HL-60 (cell line): ENCODE measurements around the gene LMTK2.

Source experiments
- DNase-seq, 2 experiments: peaks; one replicate each; pipeline ENCODE4 v3.0.0-alpha.2; 2010 to 2020; ENCODE audit warnings: low read depth in 1 of 2, low spot score in 1 of 2
- H3K27ac ChIP-seq: fragments of 250-450 bp; sonication (Bioruptor Pico); replicated peaks from 2 replicates; pipeline ENCODE4 v1.5.1; 2020; ENCODE audit warnings: mild to moderate bottlenecking, moderate library complexity
- H3K27me3 ChIP-seq: fragments of 250-450 bp; sonication (Bioruptor Pico); 2 replicates; pipeline ENCODE4 v1.5.1; 2021; ENCODE audit warnings: mild to moderate bottlenecking, moderate library complexity; ENCODE audit not compliant: insufficient read depth, poor library complexity, severe bottlenecking
- H3K4me3 ChIP-seq: replicated peaks from 2 replicates; pipeline ENCODE4 v1.5.1; 2011; ENCODE audit warnings: mild to moderate bottlenecking, control low read depth, low read length; ENCODE audit not compliant: insufficient read depth
- GABPA ChIP-seq: IDR thresholded peaks from 2 replicates; pipeline ENCODE4 v1.6.1; 2012; ENCODE audit warnings: low read depth
- POLR2AphosphoS5 ChIP-seq: IDR thresholded peaks from 2 replicates; pipeline ENCODE4 v1.6.1; 2012; ENCODE audit warnings: low read depth
- SPI1 ChIP-seq: IDR thresholded peaks from 2 replicates; pipeline ENCODE4 v1.6.1; 2012; ENCODE audit warnings: low read depth, mild to moderate bottlenecking, borderline replicate concordance
- TF ChIP-seq, protein P1 (sequence below): IDR thresholded peaks from one replicate; pipeline ENCODE4 v1.5.1; 2011; ENCODE audit warnings: low read length, control low read depth, inconsistent platforms; ENCODE audit not compliant: insufficient read depth
- TF ChIP-seq, protein P2 (sequence below): IDR thresholded peaks from 2 replicates; pipeline ENCODE4 v1.6.1; 2012; ENCODE audit warnings: low read depth; ENCODE audit not compliant: insufficient replicate concordance

LMTK2 gene

DNA sequence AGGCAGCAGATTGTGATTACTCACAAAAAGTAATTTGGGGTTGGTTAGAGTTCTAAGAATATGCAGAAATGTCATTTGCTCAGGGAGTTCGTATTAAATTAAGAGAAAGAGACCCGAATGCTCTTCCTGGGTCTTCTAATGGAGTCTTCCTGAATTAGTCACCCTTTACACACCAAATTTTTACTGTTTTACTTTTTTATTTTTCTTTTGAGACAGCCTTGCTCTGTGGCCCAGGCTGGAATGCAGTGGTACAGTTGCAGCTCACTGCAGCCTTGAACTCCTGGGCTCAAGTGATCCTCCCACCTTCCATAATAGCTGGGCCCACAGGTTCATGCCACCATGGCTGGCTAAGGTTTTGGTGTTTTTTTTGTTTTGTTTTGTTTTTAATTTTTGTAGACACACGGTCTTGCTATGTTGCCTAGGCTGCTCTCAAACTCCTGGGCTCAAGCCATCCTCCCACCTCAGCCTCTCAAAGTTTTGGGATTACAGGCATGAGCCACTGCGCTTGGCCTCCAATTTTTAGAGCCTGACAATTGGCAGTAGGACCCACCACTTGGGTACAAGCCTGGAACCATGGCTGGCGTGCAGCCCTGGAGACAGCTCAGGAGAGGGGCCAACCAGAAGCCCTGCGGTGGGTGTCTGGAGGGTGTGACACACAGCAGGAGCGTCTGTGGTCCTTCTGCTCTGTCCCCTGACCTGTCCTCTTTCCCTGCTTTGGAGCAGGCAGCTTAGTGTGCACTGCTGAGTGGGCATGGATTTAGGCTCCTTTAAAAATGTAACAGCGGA, 88.2 kb downstream of the LMTK2 start:
- no peak for TF ChIP-seq GABPA
- TF ChIP-seq, protein P1, sequence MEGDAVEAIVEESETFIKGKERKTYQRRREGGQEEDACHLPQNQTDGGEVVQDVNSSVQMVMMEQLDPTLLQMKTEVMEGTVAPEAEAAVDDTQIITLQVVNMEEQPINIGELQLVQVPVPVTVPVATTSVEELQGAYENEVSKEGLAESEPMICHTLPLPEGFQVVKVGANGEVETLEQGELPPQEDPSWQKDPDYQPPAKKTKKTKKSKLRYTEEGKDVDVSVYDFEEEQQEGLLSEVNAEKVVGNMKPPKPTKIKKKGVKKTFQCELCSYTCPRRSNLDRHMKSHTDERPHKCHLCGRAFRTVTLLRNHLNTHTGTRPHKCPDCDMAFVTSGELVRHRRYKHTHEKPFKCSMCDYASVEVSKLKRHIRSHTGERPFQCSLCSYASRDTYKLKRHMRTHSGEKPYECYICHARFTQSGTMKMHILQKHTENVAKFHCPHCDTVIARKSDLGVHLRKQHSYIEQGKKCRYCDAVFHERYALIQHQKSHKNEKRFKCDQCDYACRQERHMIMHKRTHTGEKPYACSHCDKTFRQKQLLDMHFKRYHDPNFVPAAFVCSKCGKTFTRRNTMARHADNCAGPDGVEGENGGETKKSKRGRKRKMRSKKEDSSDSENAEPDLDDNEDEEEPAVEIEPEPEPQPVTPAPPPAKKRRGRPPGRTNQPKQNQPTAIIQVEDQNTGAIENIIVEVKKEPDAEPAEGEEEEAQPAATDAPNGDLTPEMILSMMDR = no peak
- TF ChIP-seq, protein P2, sequence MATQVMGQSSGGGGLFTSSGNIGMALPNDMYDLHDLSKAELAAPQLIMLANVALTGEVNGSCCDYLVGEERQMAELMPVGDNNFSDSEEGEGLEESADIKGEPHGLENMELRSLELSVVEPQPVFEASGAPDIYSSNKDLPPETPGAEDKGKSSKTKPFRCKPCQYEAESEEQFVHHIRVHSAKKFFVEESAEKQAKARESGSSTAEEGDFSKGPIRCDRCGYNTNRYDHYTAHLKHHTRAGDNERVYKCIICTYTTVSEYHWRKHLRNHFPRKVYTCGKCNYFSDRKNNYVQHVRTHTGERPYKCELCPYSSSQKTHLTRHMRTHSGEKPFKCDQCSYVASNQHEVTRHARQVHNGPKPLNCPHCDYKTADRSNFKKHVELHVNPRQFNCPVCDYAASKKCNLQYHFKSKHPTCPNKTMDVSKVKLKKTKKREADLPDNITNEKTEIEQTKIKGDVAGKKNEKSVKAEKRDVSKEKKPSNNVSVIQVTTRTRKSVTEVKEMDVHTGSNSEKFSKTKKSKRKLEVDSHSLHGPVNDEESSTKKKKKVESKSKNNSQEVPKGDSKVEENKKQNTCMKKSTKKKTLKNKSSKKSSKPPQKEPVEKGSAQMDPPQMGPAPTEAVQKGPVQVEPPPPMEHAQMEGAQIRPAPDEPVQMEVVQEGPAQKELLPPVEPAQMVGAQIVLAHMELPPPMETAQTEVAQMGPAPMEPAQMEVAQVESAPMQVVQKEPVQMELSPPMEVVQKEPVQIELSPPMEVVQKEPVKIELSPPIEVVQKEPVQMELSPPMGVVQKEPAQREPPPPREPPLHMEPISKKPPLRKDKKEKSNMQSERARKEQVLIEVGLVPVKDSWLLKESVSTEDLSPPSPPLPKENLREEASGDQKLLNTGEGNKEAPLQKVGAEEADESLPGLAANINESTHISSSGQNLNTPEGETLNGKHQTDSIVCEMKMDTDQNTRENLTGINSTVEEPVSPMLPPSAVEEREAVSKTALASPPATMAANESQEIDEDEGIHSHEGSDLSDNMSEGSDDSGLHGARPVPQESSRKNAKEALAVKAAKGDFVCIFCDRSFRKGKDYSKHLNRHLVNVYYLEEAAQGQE = no peak
- TF ChIP-seq POLR2AphosphoS5 = no peak
- TF ChIP-seq SPI1 = no peak
- Histone ChIP-seq H3K27ac (no peak overlapping the region), H3K4me3 (no peak overlapping the region), H3K27me3 (no peaks in the 10 kb centered on the region)
- DNase-seq = no peak

- DNase-seq = peak in 1 of 2 experiments; percentile 80
- H3K27ac ChIP-seq = peak overlapping the region; percentile 32
- no peaks in the 10 kb centered on the region for H3K27me3 ChIP-seq
- TF ChIP-seq, protein P2 = no peak
- TF ChIP-seq, protein P1 = peak; percentile 19
- H3K4me3 ChIP-seq = no peak overlapping the region
Measured at GRCh38 chr7:98196706-98197605, 90.3 kb downstream of the LMTK2 start.

DNA sequence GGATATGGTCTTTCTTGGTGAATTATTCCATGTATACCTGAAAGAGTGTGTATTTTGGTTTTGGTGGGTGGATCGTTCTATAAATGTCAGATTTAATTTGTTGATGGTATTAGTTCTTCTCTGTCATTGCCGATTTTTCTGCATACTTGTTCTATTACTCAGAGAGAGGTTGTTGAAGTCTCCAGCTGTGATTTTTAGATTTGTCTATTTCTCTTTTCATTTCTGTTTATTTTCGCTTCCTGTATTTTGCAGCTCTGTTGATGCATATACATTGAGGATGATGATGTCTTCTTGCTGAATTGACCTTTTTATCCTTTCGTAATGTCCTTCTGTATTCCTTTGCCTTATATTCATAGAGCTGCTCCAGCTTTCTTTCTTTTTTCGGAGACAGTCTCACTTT, 92.5 kb downstream of the LMTK2 start:
- no peak overlapping the region for H3K4me3 ChIP-seq
- TF ChIP-seq SPI1 = no peak
- no peak for DNase-seq
- H3K27me3 ChIP-seq = no peaks in the 10 kb centered on the region
- H3K27ac ChIP-seq = no peak overlapping the region

- TF ChIP-seq, protein P2 = no peak
- TF ChIP-seq POLR2AphosphoS5 (no peak), SPI1 (no peak), GABPA (no peak)
- TF ChIP-seq, protein P1 = no peak
- Histone ChIP-seq H3K4me3 (no peak overlapping the region), H3K27ac (no peak overlapping the region), H3K27me3 (no peaks in the 10 kb centered on the region)
- no peak for DNase-seq
Measured at GRCh38 chr7:98200364-98200763, 93.7 kb downstream of the LMTK2 start.
